Fibroblast of mammary gland (primary cell): ENCODE data around the gene GOLGA1.
A peak's percentile ranks its signal among the peaks of the same experiment; 100 is the strongest.

Source experiments
- DNase-seq: peaks from one replicate; pipeline ENCODE4 v3.0.0-alpha.2; 2010; ENCODE audit warnings: low read depth
- H3K4me3 ChIP-seq: 2 replicates; pipeline ENCODE4 v1.5.1; 2011; ENCODE audit warnings: low read depth, mild to moderate bottlenecking, low read length, moderate library complexity; ENCODE audit not compliant: control insufficient read depth
- TF ChIP-seq, protein P1 (sequence below): conservative IDR thresholded peaks from 2 replicates; pipeline ENCODE4 v1.5.1; 2011; ENCODE audit warnings: low read depth, low read length, inconsistent platforms; ENCODE audit not compliant: control insufficient read depth, insufficient read depth

Gene GOLGA1

DNA sequence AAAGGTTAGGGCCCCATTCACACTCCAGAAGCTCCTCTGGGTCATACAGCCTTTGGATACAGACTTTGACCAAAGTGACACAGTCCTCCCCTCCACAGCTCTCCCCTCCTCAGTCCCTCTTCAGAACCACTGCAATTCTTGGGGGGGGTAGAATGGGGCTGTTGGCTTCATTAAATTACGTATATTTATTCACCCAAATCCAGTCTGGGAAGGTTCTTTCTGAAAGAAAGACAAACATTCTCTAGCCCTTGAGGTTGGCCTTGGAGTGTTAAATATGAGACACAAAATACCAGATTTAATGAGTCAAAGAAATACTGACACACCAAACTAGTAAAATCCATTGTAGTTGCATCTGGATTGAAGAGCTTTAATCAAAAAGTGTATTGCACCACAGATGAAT is 62.9 kb downstream of the GOLGA1 start:
- no peak overlapping the region for H3K4me3 ChIP-seq
- DNase-seq, result no peak
- TF ChIP-seq, protein P1, sequence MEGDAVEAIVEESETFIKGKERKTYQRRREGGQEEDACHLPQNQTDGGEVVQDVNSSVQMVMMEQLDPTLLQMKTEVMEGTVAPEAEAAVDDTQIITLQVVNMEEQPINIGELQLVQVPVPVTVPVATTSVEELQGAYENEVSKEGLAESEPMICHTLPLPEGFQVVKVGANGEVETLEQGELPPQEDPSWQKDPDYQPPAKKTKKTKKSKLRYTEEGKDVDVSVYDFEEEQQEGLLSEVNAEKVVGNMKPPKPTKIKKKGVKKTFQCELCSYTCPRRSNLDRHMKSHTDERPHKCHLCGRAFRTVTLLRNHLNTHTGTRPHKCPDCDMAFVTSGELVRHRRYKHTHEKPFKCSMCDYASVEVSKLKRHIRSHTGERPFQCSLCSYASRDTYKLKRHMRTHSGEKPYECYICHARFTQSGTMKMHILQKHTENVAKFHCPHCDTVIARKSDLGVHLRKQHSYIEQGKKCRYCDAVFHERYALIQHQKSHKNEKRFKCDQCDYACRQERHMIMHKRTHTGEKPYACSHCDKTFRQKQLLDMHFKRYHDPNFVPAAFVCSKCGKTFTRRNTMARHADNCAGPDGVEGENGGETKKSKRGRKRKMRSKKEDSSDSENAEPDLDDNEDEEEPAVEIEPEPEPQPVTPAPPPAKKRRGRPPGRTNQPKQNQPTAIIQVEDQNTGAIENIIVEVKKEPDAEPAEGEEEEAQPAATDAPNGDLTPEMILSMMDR, result no peak

DNA sequence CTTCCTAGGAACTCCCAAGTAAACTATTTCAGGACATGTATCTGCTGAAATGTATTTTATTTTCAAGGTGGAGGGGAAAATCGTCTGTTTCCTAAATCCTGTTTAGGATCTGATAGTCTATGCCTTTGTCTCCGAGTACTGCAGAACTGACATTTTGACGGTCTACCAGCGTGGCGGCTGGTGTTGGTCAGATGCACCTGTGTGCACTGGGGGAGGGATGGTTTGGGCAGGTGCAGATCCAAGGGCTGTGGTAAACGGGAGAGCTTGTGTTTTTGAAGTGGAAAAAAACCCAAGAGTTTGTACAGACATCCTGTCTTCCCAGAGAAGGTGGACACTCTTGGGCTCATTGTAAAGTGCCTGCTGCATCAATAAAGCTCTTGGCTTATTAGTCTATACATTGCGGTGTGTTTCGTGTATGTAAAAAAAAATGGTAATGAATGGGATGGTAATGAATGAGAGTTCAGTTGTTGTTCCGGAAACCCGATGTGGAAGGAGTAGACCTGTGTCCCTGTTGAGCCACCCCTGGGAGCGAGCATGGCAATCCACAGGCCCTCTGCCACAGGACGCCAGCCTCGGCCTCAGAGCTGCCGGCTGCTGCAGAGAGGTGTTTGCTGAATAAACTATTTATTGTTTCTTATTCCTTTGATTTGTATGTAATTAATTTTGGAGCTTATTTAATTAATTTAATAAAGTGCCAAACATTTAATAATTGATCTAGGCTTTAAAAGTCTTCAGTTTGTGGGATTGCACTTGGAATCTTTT is 63.7 kb downstream of the GOLGA1 start:
- DNase-seq, result no peak
- no peak overlapping the region for H3K4me3 ChIP-seq
- TF ChIP-seq, protein P1, result no peak

DNA sequence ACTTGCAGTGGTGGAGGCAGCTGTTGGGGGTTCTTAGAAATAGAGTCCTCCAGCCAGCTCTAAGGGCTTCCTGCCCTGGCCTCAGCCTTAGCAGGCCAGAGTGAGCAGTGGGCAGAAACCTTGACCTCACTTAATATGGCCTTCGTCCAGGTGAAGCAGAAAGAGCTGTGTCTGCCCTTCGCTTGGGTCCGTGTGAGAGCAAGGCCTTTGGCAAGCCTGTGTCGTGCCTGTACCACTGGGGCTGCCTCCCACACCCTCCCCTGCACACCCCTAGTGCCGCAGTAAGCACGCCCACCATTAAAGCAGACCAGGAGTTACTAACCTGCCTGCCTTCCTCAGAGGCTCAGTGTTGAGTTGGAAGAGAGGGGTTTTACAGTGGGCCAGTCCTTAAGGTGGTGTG is 65.4 kb downstream of the GOLGA1 start:
- TF ChIP-seq, protein P1, result no peak
- DNase-seq, result no peak
- no peak overlapping the region for H3K4me3 ChIP-seq

DNA sequence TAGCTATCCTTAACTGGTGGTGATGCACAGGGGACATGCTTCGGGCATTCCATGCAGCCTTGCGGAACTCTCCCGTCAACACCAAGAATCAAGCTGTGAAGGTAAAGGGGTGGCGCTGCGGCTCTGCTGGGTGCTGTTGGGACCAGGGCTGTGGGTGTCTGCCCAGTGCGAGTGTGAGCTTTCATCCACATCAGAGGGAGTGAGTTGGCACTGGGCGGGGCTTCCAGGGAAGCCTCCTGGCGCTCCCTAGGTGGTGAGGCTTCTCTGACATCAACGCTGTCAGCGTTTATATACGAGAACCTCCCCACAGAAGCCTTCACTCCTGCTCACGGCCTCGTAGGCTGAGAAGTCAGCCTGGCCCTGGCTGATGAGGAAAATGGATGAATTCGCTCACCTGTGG is 67.2 kb downstream of the GOLGA1 start:
- H3K4me3 ChIP-seq, result no peak overlapping the region
- TF ChIP-seq, protein P1, result no peak
- DNase-seq, result no peak

DNA sequence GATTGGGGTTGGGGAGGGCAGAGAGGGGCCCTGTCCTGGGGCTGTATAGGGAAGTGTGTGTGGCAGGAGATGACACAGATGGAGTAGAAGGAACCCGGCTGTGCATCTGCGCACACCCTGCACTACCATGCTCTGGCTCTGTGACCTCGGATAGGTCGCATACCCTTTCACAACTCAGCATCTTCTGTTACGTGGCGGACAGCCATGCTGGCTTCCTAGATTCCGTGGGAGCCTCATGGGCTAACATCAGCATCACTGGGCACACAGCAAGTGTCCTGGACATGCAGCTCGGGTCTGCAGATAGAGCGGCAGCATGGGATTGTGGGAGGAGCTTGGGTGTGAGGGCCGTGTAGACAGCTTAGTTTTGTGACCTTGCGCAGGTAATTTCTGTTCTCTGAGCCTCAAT is 69.7 kb downstream of the GOLGA1 start:
- peak overlapping the region; percentile 93 for H3K4me3 ChIP-seq
- no peak for DNase-seq
- TF ChIP-seq, protein P1, result no peak

DNA sequence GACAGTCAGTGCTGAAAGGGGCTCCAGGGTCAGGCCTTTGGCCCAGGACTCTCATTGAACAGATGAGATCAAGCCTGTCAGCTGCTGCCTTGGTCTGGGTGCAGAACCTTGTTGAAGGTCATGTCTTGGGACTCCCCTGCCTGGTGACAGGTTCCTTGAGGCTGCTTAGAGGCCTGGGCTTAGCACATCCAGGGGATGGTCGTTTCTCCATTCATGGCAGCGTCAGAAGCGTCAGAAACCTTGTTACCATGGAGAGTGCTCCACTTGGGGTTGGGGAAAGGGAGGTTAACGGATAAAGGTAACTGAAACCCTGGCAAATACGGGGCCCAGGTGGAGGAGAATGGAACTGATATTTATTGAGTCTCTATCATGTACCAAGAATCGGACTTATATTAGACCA is 70.2 kb downstream of the GOLGA1 start:
- DNase-seq, result no peak
- peak overlapping the region; percentile 93 for H3K4me3 ChIP-seq
- TF ChIP-seq, protein P1, result no peak
